ENCODE data around the gene MASP1. TPM values are rescaled to one million over a fixed set of nuclear protein-coding genes. Genes with fewer than 3 reads are reported as not detected.

Gene MASP1
- total RNA-seq, 1 experiment from 2014 or later: not detected

DNA sequence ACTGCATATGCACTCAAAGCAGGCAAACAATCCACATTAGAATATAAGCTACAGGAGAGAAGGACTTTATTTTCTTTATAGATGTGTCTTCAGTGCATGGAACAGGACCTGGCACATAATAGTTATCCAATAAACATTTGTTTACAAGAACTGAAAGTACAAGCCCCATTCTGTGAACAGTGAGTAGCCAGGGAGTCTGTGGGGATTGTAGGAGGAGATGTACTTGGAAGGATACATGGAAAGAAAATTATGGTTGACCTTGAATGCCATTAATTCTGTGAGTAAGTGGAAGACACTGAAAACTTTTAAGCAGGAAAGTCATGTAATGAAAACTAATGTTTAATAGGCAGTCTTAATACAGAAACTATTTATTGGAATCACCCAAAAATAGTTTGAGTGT, 28.3 kb downstream of the MASP1 start:
- Histone ChIP-seq H3K27ac (ENCODE audit: low read length) (no peak overlapping the region), H3K9me3 (ENCODE audit: control insufficient read depth, insufficient read depth, low read depth, low read length) (no peaks in the 10 kb centered on the region; the same call in 1 of the 2 replicates), H3K36me3 (ENCODE audit: control insufficient read depth, insufficient read depth, low read length) (no peaks in the 10 kb centered on the region), H3K4me3 (ENCODE audit: low read depth in 2 of 2, low read length in 2 of 2) (no peak overlapping the region), H3K27me3 (ENCODE audit: control insufficient read depth, insufficient read depth, low read length) (peaks cover 14% of the 10 kb centered on the region; the same call in 1 of the 2 replicates), H3K4me1 (ENCODE audit: control insufficient read depth, insufficient read depth, low read length) (no peaks in the 10 kb centered on the region)
- intact Hi-C loops (cut with micrococcal nuclease; ENCODE audit: unreplicated experiment): no loop called here
- DNase-seq (ENCODE audit: low read depth, low spot score) (no peak), ATAC-seq (no peak)
- in situ Hi-C loops (cut with HindIII; ENCODE audit: low pct_unique_long_range_greater_than_20kb, low sequenced_read_pairs): no loop called here
- ChIA-PET POLR2A (no interaction called here), CTCF (no interaction called here)
- TF ChIP-seq, protein P1, sequence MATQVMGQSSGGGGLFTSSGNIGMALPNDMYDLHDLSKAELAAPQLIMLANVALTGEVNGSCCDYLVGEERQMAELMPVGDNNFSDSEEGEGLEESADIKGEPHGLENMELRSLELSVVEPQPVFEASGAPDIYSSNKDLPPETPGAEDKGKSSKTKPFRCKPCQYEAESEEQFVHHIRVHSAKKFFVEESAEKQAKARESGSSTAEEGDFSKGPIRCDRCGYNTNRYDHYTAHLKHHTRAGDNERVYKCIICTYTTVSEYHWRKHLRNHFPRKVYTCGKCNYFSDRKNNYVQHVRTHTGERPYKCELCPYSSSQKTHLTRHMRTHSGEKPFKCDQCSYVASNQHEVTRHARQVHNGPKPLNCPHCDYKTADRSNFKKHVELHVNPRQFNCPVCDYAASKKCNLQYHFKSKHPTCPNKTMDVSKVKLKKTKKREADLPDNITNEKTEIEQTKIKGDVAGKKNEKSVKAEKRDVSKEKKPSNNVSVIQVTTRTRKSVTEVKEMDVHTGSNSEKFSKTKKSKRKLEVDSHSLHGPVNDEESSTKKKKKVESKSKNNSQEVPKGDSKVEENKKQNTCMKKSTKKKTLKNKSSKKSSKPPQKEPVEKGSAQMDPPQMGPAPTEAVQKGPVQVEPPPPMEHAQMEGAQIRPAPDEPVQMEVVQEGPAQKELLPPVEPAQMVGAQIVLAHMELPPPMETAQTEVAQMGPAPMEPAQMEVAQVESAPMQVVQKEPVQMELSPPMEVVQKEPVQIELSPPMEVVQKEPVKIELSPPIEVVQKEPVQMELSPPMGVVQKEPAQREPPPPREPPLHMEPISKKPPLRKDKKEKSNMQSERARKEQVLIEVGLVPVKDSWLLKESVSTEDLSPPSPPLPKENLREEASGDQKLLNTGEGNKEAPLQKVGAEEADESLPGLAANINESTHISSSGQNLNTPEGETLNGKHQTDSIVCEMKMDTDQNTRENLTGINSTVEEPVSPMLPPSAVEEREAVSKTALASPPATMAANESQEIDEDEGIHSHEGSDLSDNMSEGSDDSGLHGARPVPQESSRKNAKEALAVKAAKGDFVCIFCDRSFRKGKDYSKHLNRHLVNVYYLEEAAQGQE (IDR thresholded peaks at IDR 0.05; ENCODE audit: insufficient read depth in 1 of 2, low read depth in 2 of 2, low read length in 1 of 2): no peak
- TF ChIP-seq SIN3A (IDR thresholded peaks at IDR 0.05; ENCODE audit: borderline replicate concordance, insufficient read depth, low read depth, low read length) (no peak), POLR2AphosphoS5 (IDR thresholded peaks at IDR 0.05; ENCODE audit: low read depth, low read length) (no peak), TCF7L2 (IDR thresholded peaks at IDR 0.05; ENCODE audit: low read depth, low read length) (no peak)
- TF ChIP-seq, protein P2, sequence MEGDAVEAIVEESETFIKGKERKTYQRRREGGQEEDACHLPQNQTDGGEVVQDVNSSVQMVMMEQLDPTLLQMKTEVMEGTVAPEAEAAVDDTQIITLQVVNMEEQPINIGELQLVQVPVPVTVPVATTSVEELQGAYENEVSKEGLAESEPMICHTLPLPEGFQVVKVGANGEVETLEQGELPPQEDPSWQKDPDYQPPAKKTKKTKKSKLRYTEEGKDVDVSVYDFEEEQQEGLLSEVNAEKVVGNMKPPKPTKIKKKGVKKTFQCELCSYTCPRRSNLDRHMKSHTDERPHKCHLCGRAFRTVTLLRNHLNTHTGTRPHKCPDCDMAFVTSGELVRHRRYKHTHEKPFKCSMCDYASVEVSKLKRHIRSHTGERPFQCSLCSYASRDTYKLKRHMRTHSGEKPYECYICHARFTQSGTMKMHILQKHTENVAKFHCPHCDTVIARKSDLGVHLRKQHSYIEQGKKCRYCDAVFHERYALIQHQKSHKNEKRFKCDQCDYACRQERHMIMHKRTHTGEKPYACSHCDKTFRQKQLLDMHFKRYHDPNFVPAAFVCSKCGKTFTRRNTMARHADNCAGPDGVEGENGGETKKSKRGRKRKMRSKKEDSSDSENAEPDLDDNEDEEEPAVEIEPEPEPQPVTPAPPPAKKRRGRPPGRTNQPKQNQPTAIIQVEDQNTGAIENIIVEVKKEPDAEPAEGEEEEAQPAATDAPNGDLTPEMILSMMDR (IDR thresholded peaks at IDR 0.05): no peak
- BruUV-seq (replicated peaks): no TSS peak

DNA sequence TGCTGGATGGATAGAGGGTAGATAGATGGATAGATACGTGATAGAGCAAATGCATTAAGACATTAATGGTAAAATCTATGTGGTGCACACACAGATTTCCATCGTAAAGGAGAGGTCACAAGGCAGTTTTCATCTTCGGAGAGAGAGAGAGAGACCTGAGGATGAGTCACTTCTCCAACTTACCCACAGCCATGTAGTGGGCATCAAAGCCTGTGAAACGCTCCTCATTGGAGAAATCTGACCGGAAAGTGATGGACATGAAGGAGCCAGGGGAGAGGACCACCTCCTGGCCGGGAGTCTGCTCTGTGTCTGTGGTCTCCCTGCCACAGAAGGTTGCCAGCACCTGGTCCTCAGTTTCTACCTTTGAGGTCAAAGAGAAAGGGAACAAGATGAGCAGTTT, 29.2 kb downstream of the MASP1 start:
- Histone ChIP-seq H3K4me1 (ENCODE audit: control insufficient read depth, insufficient read depth, low read length) (no peaks in the 10 kb centered on the region), H3K36me3 (ENCODE audit: control insufficient read depth, insufficient read depth, low read length) (no peaks in the 10 kb centered on the region), H3K4me3 (ENCODE audit: low read depth in 2 of 2, low read length in 2 of 2) (no peak overlapping the region), H3K27me3 (ENCODE audit: control insufficient read depth, insufficient read depth, low read length) (peaks cover 14% of the 10 kb centered on the region; the same call in 1 of the 2 replicates), H3K9me3 (ENCODE audit: control insufficient read depth, insufficient read depth, low read depth, low read length) (no peaks in the 10 kb centered on the region; the same call in 1 of the 2 replicates), H3K27ac (ENCODE audit: low read length) (no peak overlapping the region)
- TF ChIP-seq POLR2AphosphoS5 (IDR thresholded peaks at IDR 0.05; ENCODE audit: low read depth, low read length) (no peak), TCF7L2 (IDR thresholded peaks at IDR 0.05; ENCODE audit: low read depth, low read length) (no peak)
- in situ Hi-C loops (cut with HindIII; ENCODE audit: low pct_unique_long_range_greater_than_20kb, low sequenced_read_pairs) (no loop called here), intact Hi-C loops (cut with micrococcal nuclease; ENCODE audit: unreplicated experiment) (no loop called here)
- ChIA-PET CTCF (no interaction called here), POLR2A (no interaction called here)
- DNase-seq (ENCODE audit: low read depth, low spot score) (no peak), ATAC-seq (no peak)
- BruUV-seq (replicated peaks): no TSS peak

DNA sequence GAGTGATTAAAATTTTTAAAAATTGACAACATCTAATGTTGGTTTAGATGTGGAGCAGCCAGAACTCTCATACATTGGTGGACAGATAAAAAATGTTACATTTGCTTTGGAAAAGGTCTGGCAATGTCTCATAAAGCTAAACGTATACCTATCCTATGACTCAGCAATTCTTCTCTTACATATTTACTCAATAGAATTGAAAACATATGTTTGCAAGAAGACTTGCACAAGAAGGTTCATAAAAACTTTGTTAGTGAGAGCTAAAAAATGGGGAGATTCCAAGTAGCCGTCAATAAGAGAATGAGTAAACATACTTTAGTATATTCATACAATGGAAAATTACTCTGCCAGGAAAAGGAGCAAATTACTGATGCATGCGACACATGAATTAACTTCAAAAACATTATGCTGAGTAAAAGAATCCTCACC, 30.0 kb downstream of the MASP1 start:
- in situ Hi-C loops (cut with HindIII; ENCODE audit: low pct_unique_long_range_greater_than_20kb, low sequenced_read_pairs) (no loop called here), intact Hi-C loops (cut with micrococcal nuclease; ENCODE audit: unreplicated experiment) (no loop called here)
- ATAC-seq: no peak
- H3K27me3 ChIP-seq (ENCODE audit: control insufficient read depth, insufficient read depth, low read length): peaks cover 12% of the 10 kb centered on the region; the same call in 1 of the 2 replicates
- no TSS peak for BruUV-seq (replicated peaks)
- no peak for DNase-seq (ENCODE audit: low read depth, low spot score)
- POLR2A ChIA-PET: no interaction called here
- H3K27ac ChIP-seq (ENCODE audit: low read length): no peak overlapping the region
- CTCF ChIA-PET: no interaction called here
- H3K36me3 ChIP-seq (ENCODE audit: control insufficient read depth, insufficient read depth, low read length): no peaks in the 10 kb centered on the region
- no peaks in the 10 kb centered on the region for H3K4me1 ChIP-seq (ENCODE audit: control insufficient read depth, insufficient read depth, low read length)
- no peaks in the 10 kb centered on the region; the same call in 1 of the 2 replicates for H3K9me3 ChIP-seq (ENCODE audit: control insufficient read depth, insufficient read depth, low read depth, low read length)
- TF ChIP-seq SIN3A (IDR thresholded peaks at IDR 0.05; ENCODE audit: borderline replicate concordance, insufficient read depth, low read depth, low read length) (no peak), POLR2AphosphoS5 (IDR thresholded peaks at IDR 0.05; ENCODE audit: low read depth, low read length) (no peak), TCF7L2 (IDR thresholded peaks at IDR 0.05; ENCODE audit: low read depth, low read length) (no peak)
- TF ChIP-seq, protein P2 (IDR thresholded peaks at IDR 0.05): no peak
- TF ChIP-seq, protein P1 (IDR thresholded peaks at IDR 0.05; ENCODE audit: insufficient read depth in 1 of 2, low read depth in 2 of 2, low read length in 1 of 2): no peak
- H3K4me3 ChIP-seq (ENCODE audit: low read depth in 2 of 2, low read length in 2 of 2): no peak overlapping the region
